ENCODE data around the gene HSPA1A.

HSPA1A gene

DNA sequence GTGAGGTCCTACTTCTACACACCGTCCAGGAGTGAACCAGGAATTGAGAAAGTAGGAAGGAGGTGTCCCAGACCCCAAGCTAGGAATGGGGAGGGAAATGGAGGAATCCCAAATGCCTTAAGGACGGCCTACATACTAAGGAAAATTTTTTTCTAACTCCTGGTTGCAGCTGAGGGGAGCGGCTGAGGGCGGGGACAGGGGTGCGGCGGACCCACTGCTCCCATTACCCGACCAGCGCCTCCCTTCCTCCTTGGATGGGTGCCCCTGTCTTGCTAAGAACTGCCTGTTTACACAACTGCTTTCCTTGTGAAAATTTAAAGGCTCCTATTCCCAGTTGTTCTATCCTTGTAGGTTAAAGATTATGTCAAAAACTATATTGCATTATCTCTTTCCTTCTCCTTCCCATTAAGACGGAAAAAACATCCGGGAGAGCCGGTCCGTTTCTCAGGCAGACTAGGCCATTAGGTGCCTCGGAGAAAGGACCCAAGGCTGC lies 11.5 kb downstream of the HSPA1A start:
- ChIA-PET POLR2A (interaction anchor here (0.6 to 1.7 kb wide), 31 partner anchors 9 to 1145 kb away, joined by 3 to 39 read pairs (median 5); partner anchors contain the start of genes ATP6V1G2, C6orf47, CLIC1 and DDAH2), CTCF (interaction anchor here (0.7 to 1.8 kb wide), 5 partner anchors 13 to 278 kb away, joined by 3 to 6 read pairs (median 3); partner anchors contain the start of gene ABHD16A)
- DNase-seq (ENCODE audit: extremely low spot score), result no peak
- TF ChIP-seq, protein P1, sequence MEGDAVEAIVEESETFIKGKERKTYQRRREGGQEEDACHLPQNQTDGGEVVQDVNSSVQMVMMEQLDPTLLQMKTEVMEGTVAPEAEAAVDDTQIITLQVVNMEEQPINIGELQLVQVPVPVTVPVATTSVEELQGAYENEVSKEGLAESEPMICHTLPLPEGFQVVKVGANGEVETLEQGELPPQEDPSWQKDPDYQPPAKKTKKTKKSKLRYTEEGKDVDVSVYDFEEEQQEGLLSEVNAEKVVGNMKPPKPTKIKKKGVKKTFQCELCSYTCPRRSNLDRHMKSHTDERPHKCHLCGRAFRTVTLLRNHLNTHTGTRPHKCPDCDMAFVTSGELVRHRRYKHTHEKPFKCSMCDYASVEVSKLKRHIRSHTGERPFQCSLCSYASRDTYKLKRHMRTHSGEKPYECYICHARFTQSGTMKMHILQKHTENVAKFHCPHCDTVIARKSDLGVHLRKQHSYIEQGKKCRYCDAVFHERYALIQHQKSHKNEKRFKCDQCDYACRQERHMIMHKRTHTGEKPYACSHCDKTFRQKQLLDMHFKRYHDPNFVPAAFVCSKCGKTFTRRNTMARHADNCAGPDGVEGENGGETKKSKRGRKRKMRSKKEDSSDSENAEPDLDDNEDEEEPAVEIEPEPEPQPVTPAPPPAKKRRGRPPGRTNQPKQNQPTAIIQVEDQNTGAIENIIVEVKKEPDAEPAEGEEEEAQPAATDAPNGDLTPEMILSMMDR (IDR thresholded peaks at IDR 0.05; ENCODE audit: control extremely low read depth, extremely low read depth, low read depth, missing control alignments), result no peak

DNA sequence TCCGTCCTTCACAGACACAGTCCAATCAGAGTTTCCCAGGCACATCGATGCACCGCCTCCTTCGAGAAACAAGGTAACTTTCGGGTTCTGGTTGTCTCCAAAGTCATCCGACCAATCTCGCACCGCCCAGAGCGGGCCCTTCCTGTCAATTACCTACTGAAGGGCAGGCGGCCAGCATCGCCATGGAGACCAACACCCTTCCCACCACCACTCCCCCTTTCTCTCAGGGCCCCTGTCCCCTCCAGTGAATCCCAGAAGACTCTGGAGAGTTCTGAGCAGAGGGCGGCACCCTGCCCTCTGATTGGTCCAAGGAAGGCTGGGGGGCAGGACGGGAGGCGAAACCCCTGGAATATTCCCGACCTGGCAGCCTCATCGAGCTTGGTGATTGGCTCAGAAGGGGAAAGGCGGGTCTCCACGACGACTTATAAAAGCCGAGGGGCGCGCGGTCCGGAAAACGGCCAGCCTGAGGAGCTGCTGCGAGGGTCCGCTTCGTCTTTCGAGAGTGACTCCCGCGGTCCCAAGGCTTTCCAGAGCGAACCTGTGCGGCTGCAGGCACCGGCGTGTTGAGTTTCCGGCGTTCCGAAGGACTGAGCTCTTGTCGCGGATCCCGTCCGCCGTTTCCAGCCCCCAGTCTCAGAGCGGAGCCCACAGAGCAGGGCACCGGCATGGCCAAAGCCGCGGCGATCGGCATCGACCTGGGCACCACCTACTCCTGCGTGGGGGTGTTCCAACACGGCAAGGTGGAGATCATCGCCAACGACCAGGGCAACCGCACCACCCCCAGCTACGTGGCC lies 12.1 kb downstream of the HSPA1A start, which contains the start of gene HSPA1B:
Gene HSPA1B (plus strand): TSS at position 453 of the 794 bp plus-strand sequence. CDS start 213 bp downstream, at position 666.
- DNase-seq (ENCODE audit: extremely low spot score), result peak; percentile 92
- ChIA-PET CTCF (interaction anchor here (0.7 to 1.2 kb wide), 3 partner anchors 89 to 229 kb away, joined by 3 read pairs; partner anchors contain the start of gene ABHD16A), POLR2A (interaction anchor here (0.5 to 1.6 kb wide), 35 partner anchors 10 to 1619 kb away, joined by 3 to 39 read pairs (median 4); partner anchors contain the start of genes ATP6V1G2, C6orf47, CLIC1 and DDAH2)
- TF ChIP-seq, protein P1 (IDR thresholded peaks at IDR 0.05; ENCODE audit: control extremely low read depth, extremely low read depth, low read depth, missing control alignments), result no peak

DNA sequence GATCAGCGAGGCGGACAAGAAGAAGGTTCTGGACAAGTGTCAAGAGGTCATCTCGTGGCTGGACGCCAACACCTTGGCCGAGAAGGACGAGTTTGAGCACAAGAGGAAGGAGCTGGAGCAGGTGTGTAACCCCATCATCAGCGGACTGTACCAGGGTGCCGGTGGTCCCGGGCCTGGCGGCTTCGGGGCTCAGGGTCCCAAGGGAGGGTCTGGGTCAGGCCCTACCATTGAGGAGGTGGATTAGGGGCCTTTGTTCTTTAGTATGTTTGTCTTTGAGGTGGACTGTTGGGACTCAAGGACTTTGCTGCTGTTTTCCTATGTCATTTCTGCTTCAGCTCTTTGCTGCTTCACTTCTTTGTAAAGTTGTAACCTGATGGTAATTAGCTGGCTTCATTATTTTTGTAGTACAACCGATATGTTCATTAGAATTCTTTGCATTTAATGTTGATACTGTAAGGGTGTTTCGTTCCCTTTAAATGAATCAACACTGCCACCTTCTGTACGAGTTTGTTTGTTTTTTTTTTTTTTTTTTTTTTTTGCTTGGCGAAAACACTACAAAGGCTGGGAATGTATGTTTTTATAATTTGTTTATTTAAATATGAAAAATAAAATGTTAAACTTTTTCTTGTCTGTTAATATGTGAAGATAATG lies 14.4 kb downstream of the HSPA1A start:
- ChIA-PET POLR2A (interaction anchor here (0.5 to 2.1 kb wide), 7 partner anchors 9 to 559 kb away, joined by 3 to 14 read pairs (median 6); partner anchors contain the start of genes HSPA1A, HSPA1L and MSH5), CTCF (interaction anchor here (0.7 to 2.0 kb wide), 25 partner anchors 9 to 288 kb away, joined by 3 to 7 read pairs (median 4); partner anchors contain the start of genes ABHD16A, ATP6V1G2, DDX39B and HSPA1A)
- TF ChIP-seq, protein P1 (IDR thresholded peaks at IDR 0.05; ENCODE audit: control extremely low read depth, extremely low read depth, low read depth, missing control alignments), result peak; percentile 25
- peak; percentile 32 for DNase-seq (ENCODE audit: extremely low spot score)

DNA sequence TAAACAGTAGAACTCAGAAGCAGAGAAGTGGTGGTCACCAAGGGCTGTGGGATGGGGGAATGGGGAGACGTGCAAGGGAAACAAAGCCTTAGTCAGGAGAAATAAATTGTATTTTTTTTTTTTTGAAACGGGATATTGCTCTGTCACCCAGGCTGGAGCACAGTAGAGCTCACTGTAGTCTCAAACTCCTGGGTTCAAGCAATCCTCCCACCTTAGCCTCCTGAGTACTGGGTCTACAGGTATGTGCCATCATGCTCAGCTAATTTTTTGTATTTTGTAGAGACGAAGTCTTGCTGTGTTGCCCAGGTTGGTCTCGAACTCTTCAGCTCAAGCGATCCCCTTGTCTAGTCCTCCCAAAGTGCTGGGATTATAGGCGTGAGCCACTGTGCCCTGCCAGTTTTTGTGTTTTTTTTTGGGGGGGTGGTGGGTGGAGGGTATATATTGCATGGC lies 15.6 kb downstream of the HSPA1A start:
- CTCF ChIA-PET, result interaction anchor here (0.6 to 2.0 kb wide), 20 partner anchors 8 to 336 kb away, joined by 3 to 7 read pairs (median 4); partner anchors contain the start of genes ABHD16A, ATP6V1G2, DDX39B and LSM2
- no peak for DNase-seq (ENCODE audit: extremely low spot score)
- TF ChIP-seq, protein P1 (IDR thresholded peaks at IDR 0.05; ENCODE audit: control extremely low read depth, extremely low read depth, low read depth, missing control alignments), result no peak
- POLR2A ChIA-PET, result interaction anchor here (0.6 to 2.1 kb wide), 9 partner anchors 16 to 299 kb away, joined by 3 to 14 read pairs (median 6); partner anchors contain the start of genes DXO, HSPA1A, HSPA1L and LY6G6C

DNA sequence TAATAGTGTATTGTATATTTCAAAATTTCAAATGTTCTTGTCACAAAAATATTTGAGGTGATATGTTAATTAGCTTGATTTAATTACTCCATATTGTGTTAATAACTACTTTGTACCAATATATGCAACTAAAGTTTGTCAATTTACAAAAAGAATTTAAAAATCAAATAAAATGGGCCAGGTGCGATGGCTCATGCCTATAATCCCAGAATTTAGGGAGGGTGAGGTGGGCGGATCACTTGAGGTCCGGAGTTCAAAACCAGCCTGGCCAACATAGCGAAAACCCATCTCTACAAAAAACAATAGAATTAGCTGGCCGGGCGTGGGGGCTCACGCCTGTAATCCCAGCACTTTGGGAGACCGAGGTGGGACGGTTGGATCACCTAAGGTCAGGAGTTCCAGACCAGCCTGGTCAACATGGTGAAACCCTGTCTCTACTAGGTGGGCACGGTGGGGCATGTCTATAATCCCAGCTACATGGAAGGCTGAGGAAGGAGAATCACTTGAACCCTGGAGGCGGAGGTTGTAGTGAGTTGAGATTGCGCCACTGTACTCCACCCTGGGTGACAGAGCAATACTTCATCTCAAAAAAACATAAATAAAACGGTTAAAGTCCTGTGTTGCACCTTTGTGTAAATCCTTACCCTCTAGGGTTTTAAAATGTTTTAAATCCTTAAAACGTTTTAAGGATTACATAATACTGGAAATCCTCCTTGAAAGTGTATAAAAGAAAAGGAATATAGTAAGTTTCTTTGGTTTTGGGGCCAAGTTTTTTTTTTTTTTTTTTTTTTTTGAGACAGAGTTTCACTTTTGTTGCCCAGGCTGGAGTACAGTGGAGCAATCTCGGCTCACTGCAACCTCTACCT lies 16.2 kb downstream of the HSPA1A start:
- TF ChIP-seq, protein P1 (IDR thresholded peaks at IDR 0.05; ENCODE audit: control extremely low read depth, extremely low read depth, low read depth, missing control alignments), result no peak
- DNase-seq (ENCODE audit: extremely low spot score), result no peak
- ChIA-PET POLR2A (interaction anchor here (0.6 to 2.1 kb wide), 5 partner anchors 17 to 168 kb away, joined by 3 to 14 read pairs (median 3); partner anchors contain the start of genes DXO, HSPA1A, HSPA1L and NEU1), CTCF (interaction anchor here (0.6 to 2.0 kb wide), 8 partner anchors 23 to 337 kb away, joined by 3 to 7 read pairs (median 4); partner anchors contain the start of genes LSM2, LY6G5C and VARS1)
